IMR-90 (cell line): ENCODE measurements around the gene VWA7. TPM values are rescaled to one million over a fixed set of nuclear protein-coding genes. Genes with fewer than 3 reads are reported as not detected.

Experiments
- ATAC-seq: fragments of 200-7000 bp; cut with Tn5 transposase; 2 replicates; pipeline ENCODE4 v1.9.1; 2020; ENCODE audit warnings: low read depth, mild to moderate bottlenecking, moderate library complexity
- BruUV-seq: library from RNA; stranded (reverse); fragments of 400-500 nt; replicated peaks from 2 replicates; lab custom pipeline; 2021; lab: Mats Ljungman, UMichigan
- CTCF ChIA-PET: fragments of 300-600 bp; formaldehyde crosslinking; extraction: SDS; loops from one replicate; lab custom pipeline; 2021; ENCODE audit warnings: antibody characterized with exemption; lab: Yijun Ruan, JAX
- POLR2A ChIA-PET: fragments of 300-600 bp; sonication (Branson Sonifier 250); formaldehyde crosslinking; loops from one replicate; lab custom pipeline; 2022; ENCODE audit warnings: antibody characterized with exemption; ENCODE audit not compliant: unreplicated experiment; lab: Charles Lee
- DNase-seq: peaks from one replicate; pipeline ENCODE4 v3.0.0; 2013
- H2AFZ ChIP-seq: replicated peaks from 2 replicates; pipeline ENCODE3; 2013; ENCODE audit warnings: low read length, mild to moderate bottlenecking; ENCODE audit not compliant: poor library complexity
- H2AK5ac ChIP-seq: 2 replicates; pipeline ENCODE4 v1.6.1; 2013; ENCODE audit warnings: low read depth, low read length, inconsistent platforms
- H2AK9ac ChIP-seq: replicated peaks from 2 replicates; pipeline ENCODE3; 2013; ENCODE audit warnings: mild to moderate bottlenecking, low read depth, low read length, moderate library complexity; ENCODE audit not compliant: poor library complexity
- H2BK120ac ChIP-seq: 2 replicates; pipeline ENCODE4 v1.6.1; 2013; ENCODE audit warnings: low read depth, low read length, inconsistent platforms
- H2BK15ac ChIP-seq: 3 replicates; pipeline ENCODE4 v1.6.1; 2013; ENCODE audit warnings: low read depth, low read length, inconsistent platforms
- H2BK20ac ChIP-seq: 2 replicates; pipeline ENCODE4 v1.6.1; 2013; ENCODE audit warnings: low read depth, mild to moderate bottlenecking, inconsistent platforms, low read length, moderate library complexity
- H2BK5ac ChIP-seq: 2 replicates; pipeline ENCODE4 v1.6.1; 2013; ENCODE audit warnings: mild to moderate bottlenecking, low read depth, low read length, inconsistent platforms; ENCODE audit not compliant: poor library complexity, severe bottlenecking
- H3K14ac ChIP-seq: replicated peaks from 2 replicates; pipeline ENCODE4 v1.6.1; 2013; ENCODE audit warnings: low read depth, low read length, inconsistent platforms
- H3K18ac ChIP-seq: 2 replicates; pipeline ENCODE4 v1.6.1; 2013; ENCODE audit warnings: low read depth, low read length, control low read depth
- H3K23ac ChIP-seq: 2 replicates; pipeline ENCODE4 v1.6.1; 2013; ENCODE audit warnings: low read depth, low read length, inconsistent platforms
- H3K27ac ChIP-seq: 2 replicates; pipeline ENCODE4 v1.5.1; 2013; ENCODE audit warnings: mild to moderate bottlenecking, control low read depth, low read length; ENCODE audit not compliant: insufficient read depth
- H3K27me3 ChIP-seq: 2 replicates; pipeline ENCODE4 v1.6.1; 2013; ENCODE audit warnings: low read length; ENCODE audit not compliant: control insufficient read depth, insufficient read depth
- H3K36me3 ChIP-seq: 2 replicates; pipeline ENCODE4 v1.6.1; 2013; ENCODE audit warnings: low read length, mixed read lengths; ENCODE audit not compliant: control insufficient read depth, insufficient read depth
- H3K4ac ChIP-seq: 2 replicates; pipeline ENCODE4 v1.6.1; 2013; ENCODE audit warnings: low read depth, low read length, inconsistent platforms
- H3K4me1 ChIP-seq: 2 replicates; pipeline ENCODE4 v1.6.1; 2013; ENCODE audit warnings: low read length, mixed read lengths; ENCODE audit not compliant: control insufficient read depth, insufficient read depth
- H3K4me2 ChIP-seq: 2 replicates; pipeline ENCODE4 v1.6.1; 2013; ENCODE audit warnings: low read depth, mild to moderate bottlenecking, control low read depth, low read length, moderate library complexity
- H3K4me3 ChIP-seq: 2 replicates; pipeline ENCODE4 v1.5.1; 2013; ENCODE audit warnings: low read depth, mild to moderate bottlenecking, control low read depth, low read length, moderate library complexity; ENCODE audit not compliant: insufficient read depth
- H3K56ac ChIP-seq: 2 replicates; pipeline ENCODE4 v1.6.1; 2013; ENCODE audit warnings: low read length, inconsistent platforms; ENCODE audit not compliant: insufficient read depth; ENCODE audit errors: extremely low read depth
- H3K79me1 ChIP-seq, 2 experiments: 2 replicates each; pipeline ENCODE4 v1.6.1; 2013; ENCODE audit warnings: low read length in 2 of 2, inconsistent platforms in 1 of 2, low read depth in 1 of 2
- H3K9ac ChIP-seq: 2 replicates; pipeline ENCODE4 v1.6.1; 2013; ENCODE audit warnings: low read depth, low read length, control low read depth
- H3K9me1 ChIP-seq: 2 replicates; pipeline ENCODE4 v1.6.1; 2013; ENCODE audit warnings: low read length, inconsistent platforms; ENCODE audit not compliant: insufficient read depth
- H3K9me3 ChIP-seq: 2 replicates; pipeline ENCODE4 v1.6.1; 2013; ENCODE audit warnings: low read length; ENCODE audit not compliant: control insufficient read depth, insufficient read depth
- H4K20me1 ChIP-seq: 2 replicates; pipeline ENCODE4 v1.6.1; 2013; ENCODE audit warnings: low read length, inconsistent platforms; ENCODE audit not compliant: insufficient read depth
- H4K5ac ChIP-seq: 2 replicates; pipeline ENCODE4 v1.6.1; 2013; ENCODE audit warnings: mild to moderate bottlenecking, low read depth, low read length, control low read depth
- H4K8ac ChIP-seq, 2 experiments: 2 replicates each; pipeline ENCODE4 v1.6.1; 2013; ENCODE audit warnings: low read depth in 2 of 2, low read length in 2 of 2, control low read depth in 1 of 2, inconsistent platforms in 1 of 2
- H4K91ac ChIP-seq: 2 replicates; pipeline ENCODE4 v1.6.1; 2013; ENCODE audit warnings: low read depth, low read length, inconsistent platforms; ENCODE audit not compliant: insufficient read depth
- MXI1 ChIP-seq: IDR thresholded peaks from 2 replicates; pipeline ENCODE4 v1.6.1; 2012; ENCODE audit warnings: low read depth, mild to moderate bottlenecking, low read length, moderate library complexity, borderline replicate concordance
- RCOR1 ChIP-seq: IDR thresholded peaks from 2 replicates; pipeline ENCODE4 v1.6.1; 2012; ENCODE audit warnings: mild to moderate bottlenecking, low read length, improper control_type of control experiment; ENCODE audit not compliant: insufficient replicate concordance
- SMC3 ChIP-seq: fragments of 150-350 bp; IDR thresholded peaks from 2 replicates; pipeline ENCODE4 v1.6.1; 2016; ENCODE audit warnings: low read depth, mild to moderate bottlenecking, antibody characterized with exemption, low read length, moderate library complexity
- WGBS, 2 experiments: methylation state at CpG; one replicate each; pipeline versions ENCODE4 v1.1.5 to v1.1.7; 2013; ENCODE audit warnings: missing lambda C conversion rate in 2 of 2; ENCODE audit not compliant: insufficient read length in 1 of 2; ENCODE audit errors: extremely low coverage in 2 of 2; 5-methylcytosine and 5-hydroxymethylcytosine counted together
- dilution Hi-C: fragments of 300-500 bp; cut with HindIII; formaldehyde crosslinking; loops from one replicate; pipeline ENCODE4 v1.14.3; 2018; ENCODE audit warnings: low sequenced_read_pairs; ENCODE audit not compliant: unreplicated experiment
- in situ Hi-C: fragments of 300-500 bp; cut with MboI; formaldehyde crosslinking; loops from 3 replicates; pipeline ENCODE4 v1.14.3; 2019; ENCODE audit warnings: low sequenced_read_pairs, inconsistent platforms, mixed read lengths
- intact Hi-C: fragments of 100-400 bp; cut with micrococcal nuclease; formaldehyde crosslinking; loops from 2 replicates; pipeline ENCODE4 v1.10.0; 2022
- polyA plus RNA-seq, 3 experiments: library from polyadenylated mRNA; depleted of rRNA; stranded (reverse); fragments of >200 nt; gene quantifications; 2 replicates each; pipeline ENCODE4 v1.2.3, GENCODE V29; 2012; ENCODE audit warnings: low replicate concordance in 1 of 3
- total RNA-seq: library from RNA; depleted of rRNA; stranded (reverse); fragments of >200 nt; gene quantifications from 2 replicates; pipeline ENCODE4 v1.2.3, GENCODE V29; 2012
- TF ChIP-seq, protein P1 (sequence below): fragments of 150-350 bp; IDR thresholded peaks from 2 replicates; pipeline ENCODE4 v1.6.1; 2017; ENCODE audit warnings: mild to moderate bottlenecking, antibody characterized with exemption, low read length, low read depth
- TF ChIP-seq, protein P2 (sequence below): fragments of 150-350 bp; IDR thresholded peaks from 2 replicates; pipeline ENCODE4 v1.6.1; 2016; ENCODE audit warnings: low read depth, mild to moderate bottlenecking, low read length, moderate library complexity, borderline replicate concordance

The VWA7 gene
- total and polyA plus RNA-seq, 2 of the 4 experiments (the other 2 are of a cell fraction): under 0.01 to 1.4 TPM

DNA sequence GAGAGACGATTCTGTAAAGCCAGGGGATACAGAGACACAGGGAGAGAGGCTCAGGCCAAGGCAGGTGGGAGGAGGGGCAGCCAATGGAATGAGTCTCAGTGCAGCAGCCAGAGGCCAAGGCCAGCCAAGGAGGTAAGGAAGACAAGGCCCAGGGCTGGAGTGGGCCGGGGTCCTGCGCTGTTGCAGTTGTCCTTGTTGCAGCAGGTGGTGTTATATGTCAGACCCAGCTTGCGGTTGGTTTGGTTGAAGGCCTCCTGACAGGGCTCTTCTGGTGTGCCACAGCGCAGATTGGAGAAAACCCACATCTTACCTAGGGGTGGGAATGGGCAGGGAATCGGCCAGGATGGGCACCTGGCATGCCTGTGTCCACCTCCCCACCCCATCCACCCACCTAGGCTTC lies 58.1 kb downstream of the VWA7 start:
- intact Hi-C loops: no loop called here

More for the DNA sequence above, 58.1 kb downstream of the VWA7 start:
- H4K5ac ChIP-seq: no peak overlapping the region
- TF ChIP-seq, protein P1, sequence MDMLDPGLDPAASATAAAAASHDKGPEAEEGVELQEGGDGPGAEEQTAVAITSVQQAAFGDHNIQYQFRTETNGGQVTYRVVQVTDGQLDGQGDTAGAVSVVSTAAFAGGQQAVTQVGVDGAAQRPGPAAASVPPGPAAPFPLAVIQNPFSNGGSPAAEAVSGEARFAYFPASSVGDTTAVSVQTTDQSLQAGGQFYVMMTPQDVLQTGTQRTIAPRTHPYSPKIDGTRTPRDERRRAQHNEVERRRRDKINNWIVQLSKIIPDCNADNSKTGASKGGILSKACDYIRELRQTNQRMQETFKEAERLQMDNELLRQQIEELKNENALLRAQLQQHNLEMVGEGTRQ: no peak
- TF ChIP-seq SMC3 (no peak), RCOR1 (no peak), MXI1 (no peak)
- TF ChIP-seq, protein P2, sequence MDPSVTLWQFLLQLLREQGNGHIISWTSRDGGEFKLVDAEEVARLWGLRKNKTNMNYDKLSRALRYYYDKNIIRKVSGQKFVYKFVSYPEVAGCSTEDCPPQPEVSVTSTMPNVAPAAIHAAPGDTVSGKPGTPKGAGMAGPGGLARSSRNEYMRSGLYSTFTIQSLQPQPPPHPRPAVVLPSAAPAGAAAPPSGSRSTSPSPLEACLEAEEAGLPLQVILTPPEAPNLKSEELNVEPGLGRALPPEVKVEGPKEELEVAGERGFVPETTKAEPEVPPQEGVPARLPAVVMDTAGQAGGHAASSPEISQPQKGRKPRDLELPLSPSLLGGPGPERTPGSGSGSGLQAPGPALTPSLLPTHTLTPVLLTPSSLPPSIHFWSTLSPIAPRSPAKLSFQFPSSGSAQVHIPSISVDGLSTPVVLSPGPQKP: no peak
- peaks cover 11% of the 10 kb centered on the region for H3K27me3 ChIP-seq
- H3K36me3 ChIP-seq: no peaks in the 10 kb centered on the region
- in situ Hi-C loops: no loop called here
- no peak overlapping the region for H3K9ac ChIP-seq
- no peak overlapping the region for H3K56ac ChIP-seq
- H3K4me1 ChIP-seq: no peaks in the 10 kb centered on the region
- H4K91ac ChIP-seq: no peak overlapping the region
- H3K23ac ChIP-seq: no peak overlapping the region
- H3K4ac ChIP-seq: no peak overlapping the region
- no peak overlapping the region for H2AFZ ChIP-seq
- H2BK20ac ChIP-seq: no peak overlapping the region
- H4K8ac ChIP-seq: no peak overlapping the region
- dilution Hi-C loops: no loop called here
- H3K14ac ChIP-seq: no peak overlapping the region
- H3K79me1 ChIP-seq: no peaks in the 10 kb centered on the region
- H2BK15ac ChIP-seq: no peak overlapping the region
- no peak overlapping the region for H3K4me2 ChIP-seq
- H3K18ac ChIP-seq: no peak overlapping the region
- no peak overlapping the region for H3K27ac ChIP-seq
- no peak overlapping the region for H3K4me3 ChIP-seq
- no peak overlapping the region for H2AK5ac ChIP-seq
- POLR2A ChIA-PET: no interaction called here
- no CpG with 5 or more reads among the region's 6 CpGs for WGBS, 2 experiments
- H3K9me3 ChIP-seq: no peaks in the 10 kb centered on the region
- no peaks in the 10 kb centered on the region for H4K20me1 ChIP-seq
- H3K9me1 ChIP-seq: peaks cover 4% of the 10 kb centered on the region; the same call in 1 of the 2 replicates
- DNase-seq (no peak), ATAC-seq (no peak)
- no TSS peak for BruUV-seq
- H2BK120ac ChIP-seq: no peak overlapping the region
- no peak overlapping the region for H2BK5ac ChIP-seq
- CTCF ChIA-PET: no interaction called here
- H2AK9ac ChIP-seq: peak overlapping the region; percentile 50
